Measurements from ENCODE around the gene PPM1A.

The PPM1A gene

DNA sequence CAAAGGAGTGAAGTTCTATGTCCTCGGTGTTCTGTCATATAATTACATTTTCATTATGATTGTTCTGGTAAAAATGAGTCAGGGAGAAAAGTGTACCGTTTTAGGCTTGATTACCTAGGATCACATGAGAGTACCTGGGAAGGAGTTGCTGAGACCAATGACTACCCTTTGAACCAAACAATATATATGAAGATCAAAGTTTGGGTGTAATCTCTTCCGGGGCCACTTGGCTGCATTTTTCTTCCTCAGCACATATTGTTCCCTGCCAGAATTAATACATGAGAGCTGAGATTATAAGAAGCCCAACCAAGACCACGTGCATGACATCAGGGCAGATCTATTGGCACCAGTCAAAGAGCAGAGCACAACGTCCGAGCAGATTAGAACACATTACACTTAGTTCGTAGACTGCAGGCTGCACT is 42.8 kb upstream of the PPM1A start:
- H3K4me1 ChIP-seq (ENCODE audit: insufficient read depth, poor library complexity, severe bottlenecking): no peaks in the 10 kb centered on the region
- H3K4me3 ChIP-seq (ENCODE audit: severe bottlenecking): no peak overlapping the region
- H3K9me3 ChIP-seq (ENCODE audit: severe bottlenecking): no peaks in the 10 kb centered on the region
- TF ChIP-seq, protein P1, sequence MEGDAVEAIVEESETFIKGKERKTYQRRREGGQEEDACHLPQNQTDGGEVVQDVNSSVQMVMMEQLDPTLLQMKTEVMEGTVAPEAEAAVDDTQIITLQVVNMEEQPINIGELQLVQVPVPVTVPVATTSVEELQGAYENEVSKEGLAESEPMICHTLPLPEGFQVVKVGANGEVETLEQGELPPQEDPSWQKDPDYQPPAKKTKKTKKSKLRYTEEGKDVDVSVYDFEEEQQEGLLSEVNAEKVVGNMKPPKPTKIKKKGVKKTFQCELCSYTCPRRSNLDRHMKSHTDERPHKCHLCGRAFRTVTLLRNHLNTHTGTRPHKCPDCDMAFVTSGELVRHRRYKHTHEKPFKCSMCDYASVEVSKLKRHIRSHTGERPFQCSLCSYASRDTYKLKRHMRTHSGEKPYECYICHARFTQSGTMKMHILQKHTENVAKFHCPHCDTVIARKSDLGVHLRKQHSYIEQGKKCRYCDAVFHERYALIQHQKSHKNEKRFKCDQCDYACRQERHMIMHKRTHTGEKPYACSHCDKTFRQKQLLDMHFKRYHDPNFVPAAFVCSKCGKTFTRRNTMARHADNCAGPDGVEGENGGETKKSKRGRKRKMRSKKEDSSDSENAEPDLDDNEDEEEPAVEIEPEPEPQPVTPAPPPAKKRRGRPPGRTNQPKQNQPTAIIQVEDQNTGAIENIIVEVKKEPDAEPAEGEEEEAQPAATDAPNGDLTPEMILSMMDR (IDR thresholded peaks at IDR 0.05; ENCODE audit: poor library complexity, severe bottlenecking): no peak
- DNase-seq (ENCODE audit: low spot score) (no peak), ATAC-seq (ENCODE audit: low read depth) (no peak)
- no peak overlapping the region for H3K27ac ChIP-seq (ENCODE audit: poor library complexity, severe bottlenecking)
- H3K36me3 ChIP-seq (ENCODE audit: low read depth): no peaks in the 10 kb centered on the region
- no peaks in the 10 kb centered on the region for H3K27me3 ChIP-seq (ENCODE audit: insufficient read depth, poor library complexity, severe bottlenecking)

DNA sequence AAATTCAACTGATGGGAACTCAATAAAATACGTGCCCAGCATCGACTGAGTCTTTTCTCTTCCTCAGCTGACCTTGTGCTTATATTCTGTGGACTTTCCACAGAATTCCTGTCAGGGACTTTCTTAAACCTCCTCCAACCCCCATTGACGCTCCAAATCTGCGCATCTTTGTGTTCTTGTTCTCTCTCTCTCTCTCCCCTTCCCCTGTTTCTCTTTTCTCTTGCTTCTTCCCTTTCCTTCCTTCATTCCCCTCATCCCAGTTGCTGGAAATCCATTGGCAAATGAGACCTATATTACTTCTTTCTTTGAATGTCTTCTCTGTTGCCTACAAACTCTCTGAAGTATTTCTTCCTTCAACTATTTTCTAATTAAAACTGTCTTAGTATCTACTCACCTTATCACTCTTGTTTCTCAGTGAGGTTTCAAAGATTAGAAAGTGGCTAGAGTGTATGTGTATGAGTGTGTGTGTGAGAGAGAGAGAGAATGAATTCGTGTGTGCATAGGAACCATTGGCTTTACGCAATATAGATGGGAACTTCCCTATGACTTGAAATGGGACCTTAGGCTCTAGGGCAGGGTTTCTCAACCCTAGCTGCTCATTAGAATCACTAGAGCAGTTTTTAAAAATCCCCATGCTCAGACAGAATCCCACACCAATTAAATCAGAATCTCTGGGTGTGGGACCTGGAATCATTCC is 42.0 kb upstream of the PPM1A start:
- no peak overlapping the region for H3K4me3 ChIP-seq (ENCODE audit: severe bottlenecking)
- ATAC-seq (ENCODE audit: low read depth): no peak

DNA sequence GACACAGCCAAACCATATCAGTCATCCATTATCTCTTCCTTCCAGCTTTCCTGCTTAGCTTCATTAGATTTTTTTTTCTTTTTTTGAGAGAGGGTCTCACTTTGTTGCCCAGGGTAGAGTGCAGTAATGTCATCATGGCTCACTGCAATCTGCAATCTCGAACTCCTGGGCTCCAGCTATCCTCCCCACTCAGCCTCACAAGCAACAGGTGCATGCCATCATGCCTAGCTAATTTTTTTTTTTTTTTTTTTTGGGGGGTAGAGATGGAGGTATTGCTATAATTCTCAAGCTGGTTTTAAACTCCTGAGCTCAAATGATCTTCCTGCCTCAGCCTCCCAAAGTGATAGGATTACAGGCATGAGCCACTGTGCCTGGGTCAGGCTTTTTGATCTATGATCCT is 38.3 kb upstream of the PPM1A start:
- ATAC-seq (ENCODE audit: low read depth) (no peak), DNase-seq (ENCODE audit: low spot score) (no peak)
- Histone ChIP-seq H3K4me3 (ENCODE audit: severe bottlenecking) (no peak overlapping the region), H3K36me3 (ENCODE audit: low read depth) (no peaks in the 10 kb centered on the region), H3K9me3 (ENCODE audit: severe bottlenecking) (no peaks in the 10 kb centered on the region), H3K27me3 (ENCODE audit: insufficient read depth, poor library complexity, severe bottlenecking) (no peaks in the 10 kb centered on the region), H3K4me1 (ENCODE audit: insufficient read depth, poor library complexity, severe bottlenecking) (no peaks in the 10 kb centered on the region), H3K27ac (ENCODE audit: poor library complexity, severe bottlenecking) (no peak overlapping the region)
- TF ChIP-seq, protein P1 (IDR thresholded peaks at IDR 0.05; ENCODE audit: poor library complexity, severe bottlenecking): no peak

More for the DNA sequence above, 42.0 kb upstream of the PPM1A start:
- H3K4me1 ChIP-seq (ENCODE audit: insufficient read depth, poor library complexity, severe bottlenecking): no peaks in the 10 kb centered on the region
- no peaks in the 10 kb centered on the region for H3K9me3 ChIP-seq (ENCODE audit: severe bottlenecking)
- no peak for DNase-seq (ENCODE audit: low spot score)
- H3K27me3 ChIP-seq (ENCODE audit: insufficient read depth, poor library complexity, severe bottlenecking): no peaks in the 10 kb centered on the region
- H3K27ac ChIP-seq (ENCODE audit: poor library complexity, severe bottlenecking): no peak overlapping the region
- H3K36me3 ChIP-seq (ENCODE audit: low read depth): no peaks in the 10 kb centered on the region
- TF ChIP-seq, protein P1 (IDR thresholded peaks at IDR 0.05; ENCODE audit: poor library complexity, severe bottlenecking): no peak

DNA sequence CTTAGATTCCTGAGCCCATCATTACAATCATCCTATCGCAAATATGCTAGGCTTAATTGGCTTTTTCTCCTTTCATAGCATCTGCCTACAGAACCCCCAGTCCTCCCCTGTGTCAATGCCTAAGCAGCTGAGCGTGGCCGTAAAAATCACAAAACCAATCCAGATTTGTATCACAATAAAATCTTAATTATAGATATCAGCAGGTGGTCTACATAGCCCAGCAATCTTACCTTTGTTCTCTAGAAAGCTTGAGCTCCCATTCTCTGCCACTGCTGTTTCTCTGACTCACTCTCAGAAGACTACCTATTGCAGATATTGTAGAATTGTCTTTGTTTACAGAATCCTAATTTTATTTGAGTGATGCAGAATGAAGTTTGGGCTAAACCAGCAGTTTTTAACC is 37.9 kb upstream of the PPM1A start:
- TF ChIP-seq, protein P1 (IDR thresholded peaks at IDR 0.05; ENCODE audit: poor library complexity, severe bottlenecking): no peak
- no peak for ATAC-seq (ENCODE audit: low read depth)
- H3K27ac ChIP-seq (ENCODE audit: poor library complexity, severe bottlenecking): no peak overlapping the region

More for the DNA sequence above, 37.9 kb upstream of the PPM1A start:
- DNase-seq (ENCODE audit: low spot score): no peak
- Histone ChIP-seq H3K9me3 (ENCODE audit: severe bottlenecking) (no peaks in the 10 kb centered on the region), H3K4me3 (ENCODE audit: severe bottlenecking) (no peak overlapping the region), H3K27me3 (ENCODE audit: insufficient read depth, poor library complexity, severe bottlenecking) (no peaks in the 10 kb centered on the region), H3K4me1 (ENCODE audit: insufficient read depth, poor library complexity, severe bottlenecking) (no peaks in the 10 kb centered on the region), H3K36me3 (ENCODE audit: low read depth) (no peaks in the 10 kb centered on the region)

Measured in RWPE2 (cell line).